Islet of Langerhans (tissue), 1 donor: ENCODE measurements around the gene DHRSX.

Experiments used
- FAIRE-seq: peaks from one replicate; lab custom pipeline; 2011; peaks lifted over from hg19 to GRCh38; lab: Jason Lieb, UNC

DHRSX gene

GRCh38 chrX:2346158-2346557 lies 154.6 kb downstream of the DHRSX start:
- no peak for FAIRE-seq

- FAIRE-seq = no peak
Measured at GRCh38 chrX:2345562-2345961, 155.2 kb downstream of the DHRSX start.

- no peak for FAIRE-seq
Measured at GRCh38 chrX:2343413-2343812, 157.4 kb downstream of the DHRSX start.

- FAIRE-seq = no peak
Measured at GRCh38 chrX:2342874-2343273, 157.9 kb downstream of the DHRSX start.

GRCh38 chrX:2342281-2342688 lies 158.5 kb downstream of the DHRSX start:
- FAIRE-seq = no peak

GRCh38 chrX:2340991-2341390 lies 159.8 kb downstream of the DHRSX start:
- FAIRE-seq = no peak

GRCh38 chrX:2336181-2336580 lies 164.6 kb downstream of the DHRSX start:
- FAIRE-seq = no peak

- FAIRE-seq = no peak
Measured at GRCh38 chrX:2334237-2334636, 166.5 kb downstream of the DHRSX start.

GRCh38 chrX:2332252-2332651 lies 168.5 kb downstream of the DHRSX start:
- no peak for FAIRE-seq

GRCh38 chrX:2330910-2331309 lies 169.9 kb downstream of the DHRSX start:
- FAIRE-seq = no peak

- no peak for FAIRE-seq
Measured at GRCh38 chrX:2330487-2330886, 170.3 kb downstream of the DHRSX start.

GRCh38 chrX:2327423-2327822 lies 173.4 kb downstream of the DHRSX start:
- no peak for FAIRE-seq

GRCh38 chrX:2325076-2325784 lies 175.5 kb downstream of the DHRSX start:
- FAIRE-seq = peak; percentile 47

- FAIRE-seq = no peak
Measured at GRCh38 chrX:2324151-2324550, 176.6 kb downstream of the DHRSX start.

GRCh38 chrX:2321411-2321810 lies 179.4 kb downstream of the DHRSX start:
- FAIRE-seq = no peak

GRCh38 chrX:2320580-2321327 lies 180.0 kb downstream of the DHRSX start:
- FAIRE-seq = peak; percentile 86

- FAIRE-seq = no peak
Measured at GRCh38 chrX:2320089-2320488, 180.7 kb downstream of the DHRSX start.

- no peak for FAIRE-seq
Measured at GRCh38 chrX:2318371-2318770, 182.4 kb downstream of the DHRSX start.

- FAIRE-seq = no peak
Measured at GRCh38 chrX:2317527-2318055, 183.2 kb downstream of the DHRSX start.

GRCh38 chrX:2316534-2316933 lies 184.2 kb downstream of the DHRSX start:
- no peak for FAIRE-seq

GRCh38 chrX:2315434-2315833 lies 185.3 kb downstream of the DHRSX start:
- FAIRE-seq = no peak

- no peak for FAIRE-seq
Measured at GRCh38 chrX:2314831-2315365, 185.9 kb downstream of the DHRSX start.

GRCh38 chrX:2313864-2314640 lies 186.7 kb downstream of the DHRSX start:
- no peak for FAIRE-seq
